ENCODE data around the gene ZIC1. TPM values are rescaled to one million over a fixed set of nuclear protein-coding genes. Genes with fewer than 3 reads are reported as not detected.

ZIC1 gene
- total and polyA plus RNA-seq, 7 experiments from 2014 or later, result not detected

DNA sequence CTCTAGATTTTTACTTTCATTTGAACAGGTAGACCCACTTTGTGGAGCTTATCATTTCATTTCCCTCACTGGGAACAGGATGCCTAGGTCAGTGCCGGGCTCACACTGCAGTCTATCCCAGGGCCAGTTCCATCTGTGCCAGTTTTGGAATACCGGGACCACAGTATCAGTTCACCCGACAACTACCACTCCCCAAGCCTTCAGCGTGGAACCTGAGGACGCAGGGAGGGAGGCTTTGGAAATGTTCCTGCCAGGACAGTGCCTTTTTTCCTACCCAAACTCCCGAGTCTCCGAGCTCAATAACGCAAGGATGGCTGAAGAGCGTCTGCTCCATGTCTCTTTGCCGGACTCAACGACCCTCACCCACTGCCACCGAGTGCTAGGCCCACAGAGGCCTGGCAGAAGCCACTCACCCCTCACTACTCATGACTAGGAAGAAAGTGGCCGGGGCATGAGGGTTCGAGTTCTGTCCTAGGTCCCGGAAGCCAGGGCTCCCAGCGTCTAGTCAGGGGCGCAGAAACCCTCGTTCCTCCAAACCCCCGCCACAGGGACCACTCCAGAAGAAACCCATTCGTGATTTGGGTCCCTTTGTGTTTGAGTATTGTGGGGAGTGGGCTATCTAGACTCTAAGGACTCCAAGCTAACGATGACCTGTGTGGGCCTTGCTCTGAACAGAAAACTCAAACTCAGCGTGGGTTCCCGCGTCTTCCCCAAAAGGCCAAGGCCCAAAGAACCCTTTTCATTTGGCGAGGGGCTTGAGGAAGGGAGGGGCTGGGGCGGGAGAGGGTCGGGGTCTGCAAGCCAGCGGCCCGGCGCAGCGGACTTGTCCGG lies 11.4 kb downstream of the ZIC1 start:
- ATAC-seq, result no peak
- Histone ChIP-seq H3K27ac (ENCODE audit: low read depth, low read length) (no peak overlapping the region), H3K4me3 (ENCODE audit: low read length) (no peak overlapping the region), H3K9me3 (ENCODE audit: control insufficient read depth in 2 of 3, low read length in 3 of 3) (no peaks in the 10 kb centered on the region), H3K4me1 (ENCODE audit: control insufficient read depth in 2 of 2, insufficient read depth in 2 of 2, low read length in 2 of 2) (no peaks in the 10 kb centered on the region), H3K27me3 (ENCODE audit: control insufficient read depth in 2 of 2, insufficient read depth in 2 of 2, low read length in 2 of 2) (peaks cover 0 to 23% of the 10 kb centered on the region in 2 donors), H3K36me3 (ENCODE audit: control insufficient read depth in 2 of 3, insufficient read depth in 3 of 3, low read length in 3 of 3) (no peaks in the 10 kb centered on the region)
- peaks cover 2 to 59% (median 13%) of the 10 kb centered on the region in 11 donors for H3K9me3 Mint-ChIP-seq
- CTCF ChIA-PET, result no interaction called here
- intact Hi-C loops (cut with micrococcal nuclease), result no loop called here
- H3K27me3 Mint-ChIP-seq, result peaks cover 72 to 87% (median 81%) of the 10 kb centered on the region in 5 donors
- H3K36me3 Mint-ChIP-seq, result peaks cover 2 to 23% (median 3%) of the 10 kb centered on the region in 5 donors
- POLR2A ChIA-PET, result no interaction called here
- no peak for DNase-seq
- no peak overlapping the region for H3K4me3 Mint-ChIP-seq
- H3K4me1 Mint-ChIP-seq, result peaks cover 0 to 8% (median 5%) of the 10 kb centered on the region in 7 donors
- no peak overlapping the region for H3K27ac Mint-ChIP-seq

DNA sequence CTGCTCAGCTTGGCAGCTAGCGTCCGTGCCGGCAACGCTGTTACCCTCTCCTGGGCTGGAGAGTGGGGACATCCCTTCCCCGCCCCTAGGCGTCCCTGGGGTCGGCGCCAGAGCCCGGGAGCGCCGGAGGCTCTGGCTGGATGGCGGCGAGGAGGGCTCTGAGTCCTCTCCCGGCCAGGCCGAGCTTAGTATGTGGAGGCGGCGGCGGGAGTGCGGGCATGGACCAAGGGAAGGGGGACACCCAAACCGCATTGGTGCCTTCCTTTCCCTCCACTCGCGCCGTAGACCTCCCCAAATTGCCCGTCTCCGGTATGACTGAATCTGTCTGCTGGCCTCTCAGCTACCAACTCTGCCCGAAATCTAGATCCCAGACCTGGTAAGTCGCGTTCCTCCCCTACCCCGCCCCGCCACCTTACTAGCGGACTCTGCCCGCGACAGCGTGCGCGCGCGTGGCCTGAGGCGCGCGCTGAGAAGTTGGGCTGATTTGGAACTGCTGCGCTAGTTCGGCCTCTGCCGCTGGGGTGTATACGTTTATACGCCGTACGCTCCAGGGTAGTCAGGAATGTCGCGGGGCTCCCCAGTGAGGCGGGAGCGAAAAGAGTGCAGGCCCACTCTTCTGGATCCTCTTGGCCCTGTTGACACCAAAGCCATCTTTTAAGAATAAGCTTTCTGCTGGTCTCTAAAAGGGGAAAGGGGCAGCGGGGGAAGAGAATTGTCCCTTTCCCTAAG lies 12.2 kb downstream of the ZIC1 start:
- Histone ChIP-seq H3K27me3 (ENCODE audit: control insufficient read depth in 2 of 2, insufficient read depth in 2 of 2, low read length in 2 of 2) (peaks cover 0 to 23% of the 10 kb centered on the region in 2 donors), H3K27ac (ENCODE audit: low read depth, low read length) (no peak overlapping the region), H3K36me3 (ENCODE audit: control insufficient read depth in 2 of 3, insufficient read depth in 3 of 3, low read length in 3 of 3) (no peaks in the 10 kb centered on the region), H3K4me1 (ENCODE audit: control insufficient read depth in 2 of 2, insufficient read depth in 2 of 2, low read length in 2 of 2) (no peaks in the 10 kb centered on the region), H3K4me3 (ENCODE audit: low read length) (no peak overlapping the region), H3K9me3 (ENCODE audit: control insufficient read depth in 2 of 3, low read length in 3 of 3) (no peaks in the 10 kb centered on the region)
- Mint-ChIP-seq H3K27ac (peak overlapping the region in 1 of 9 donors; percentile 33), H3K4me1 (peaks cover 0 to 8% (median 5%) of the 10 kb centered on the region in 7 donors), H3K4me3 (no peak overlapping the region), H3K36me3 (peaks cover 2 to 23% (median 3%) of the 10 kb centered on the region in 5 donors), H3K27me3 (peaks cover 66 to 82% (median 74%) of the 10 kb centered on the region in 5 donors), H3K9me3 (peaks cover 2 to 51% (median 13%) of the 10 kb centered on the region in 11 donors)
- CTCF ChIA-PET, result no interaction called here
- DNase-seq (peak in 1 of 9 donors; percentile 20), ATAC-seq (no peak)
- POLR2A ChIA-PET, result no interaction called here
- intact Hi-C loops (cut with micrococcal nuclease), result no loop called here

DNA sequence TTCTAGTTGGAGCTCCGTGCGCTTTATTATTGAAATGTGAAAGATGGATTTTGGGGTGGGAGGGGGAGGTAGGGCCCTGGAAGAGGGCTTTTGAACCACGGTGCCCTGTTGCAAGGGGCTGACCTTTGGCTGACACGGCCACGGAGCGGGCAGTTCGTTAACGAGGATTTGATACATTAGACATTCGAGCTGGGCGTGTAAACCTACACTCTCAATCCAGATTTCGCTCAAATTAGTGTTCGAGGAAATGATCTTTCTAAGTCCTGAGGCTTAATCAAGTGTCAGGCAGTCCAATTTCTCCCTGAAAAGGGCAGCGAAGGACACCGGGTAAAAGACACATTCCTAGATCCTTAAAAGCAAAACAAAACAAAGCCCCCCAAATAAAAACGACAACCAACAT lies 13.0 kb downstream of the ZIC1 start:
- Mint-ChIP-seq H3K4me3 (no peak overlapping the region), H3K36me3 (peaks cover 2 to 23% (median 3%) of the 10 kb centered on the region in 5 donors), H3K4me1 (peaks cover 0 to 8% (median 5%) of the 10 kb centered on the region in 7 donors), H3K27ac (peak overlapping the region in 1 of 9 donors; percentile 61), H3K9me3 (peaks cover 2 to 49% (median 13%) of the 10 kb centered on the region in 11 donors), H3K27me3 (peaks cover 58 to 76% (median 67%) of the 10 kb centered on the region in 5 donors)
- intact Hi-C loops (cut with micrococcal nuclease), result loop anchor here in 1 of 2 donors (1.0 to 2.0 kb wide), 2 partner anchors 9 to 33 kb away; no protein-coding TSS in a partner anchor
- no peak overlapping the region for H3K4me3 ChIP-seq (ENCODE audit: low read length)
- H3K4me1 ChIP-seq (ENCODE audit: control insufficient read depth in 2 of 2, insufficient read depth in 2 of 2, low read length in 2 of 2), result no peaks in the 10 kb centered on the region
- H3K27me3 ChIP-seq (ENCODE audit: control insufficient read depth in 2 of 2, insufficient read depth in 2 of 2, low read length in 2 of 2), result peaks cover 0 to 23% of the 10 kb centered on the region in 2 donors
- no peaks in the 10 kb centered on the region for H3K36me3 ChIP-seq (ENCODE audit: control insufficient read depth in 2 of 3, insufficient read depth in 3 of 3, low read length in 3 of 3)
- ATAC-seq (no peak), DNase-seq (no peak)
- no peaks in the 10 kb centered on the region for H3K9me3 ChIP-seq (ENCODE audit: control insufficient read depth in 2 of 3, low read length in 3 of 3)
- ChIA-PET CTCF (no interaction called here), POLR2A (no interaction called here)
- H3K27ac ChIP-seq (ENCODE audit: low read depth, low read length), result no peak overlapping the region

DNA sequence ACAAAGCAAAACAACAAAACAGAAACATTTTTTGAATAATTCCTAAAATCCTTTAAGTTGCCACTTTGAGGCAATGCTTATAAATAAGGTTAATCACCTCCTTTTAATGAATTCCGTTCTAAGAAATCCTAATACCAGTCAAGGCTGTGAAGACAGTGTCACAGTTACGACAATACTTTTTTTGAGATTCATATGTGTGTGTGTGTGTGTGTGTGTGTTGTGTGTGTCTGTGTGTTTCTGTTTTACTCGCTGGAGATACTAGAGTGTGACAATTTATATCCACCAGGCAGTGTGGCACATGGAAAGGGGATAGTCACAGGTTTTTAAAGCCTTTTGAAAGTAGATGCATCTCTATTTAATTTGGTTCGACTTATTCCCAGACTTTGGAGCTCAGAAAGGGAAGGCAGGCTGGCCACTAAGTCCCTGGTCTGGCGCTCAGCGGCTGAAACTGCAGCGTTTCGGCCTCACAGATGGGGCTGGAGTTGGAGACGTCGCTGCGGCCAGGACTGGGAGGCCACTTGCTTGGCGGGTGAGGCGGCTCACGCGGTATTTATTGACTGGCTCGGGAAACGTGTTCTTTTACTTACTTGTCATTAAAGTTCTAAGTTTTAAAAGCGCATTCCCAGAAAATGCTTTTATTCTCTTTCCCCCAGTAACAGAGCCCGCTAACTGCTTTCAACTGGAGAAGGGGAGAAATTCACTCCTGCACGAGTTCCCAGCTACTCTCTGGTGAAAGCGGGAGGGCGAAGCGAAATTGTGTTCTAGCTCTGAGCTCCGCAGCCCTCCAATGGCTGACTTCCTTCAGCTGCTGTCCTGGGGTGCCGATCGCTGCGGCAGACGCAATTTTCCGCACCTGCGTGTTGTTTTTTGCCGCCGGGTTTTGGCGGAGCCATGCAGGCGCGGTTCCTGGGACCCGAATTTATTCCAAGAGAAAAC lies 13.7 kb downstream of the ZIC1 start:
- CTCF ChIA-PET, result no interaction called here
- no peak for ATAC-seq

DNA sequence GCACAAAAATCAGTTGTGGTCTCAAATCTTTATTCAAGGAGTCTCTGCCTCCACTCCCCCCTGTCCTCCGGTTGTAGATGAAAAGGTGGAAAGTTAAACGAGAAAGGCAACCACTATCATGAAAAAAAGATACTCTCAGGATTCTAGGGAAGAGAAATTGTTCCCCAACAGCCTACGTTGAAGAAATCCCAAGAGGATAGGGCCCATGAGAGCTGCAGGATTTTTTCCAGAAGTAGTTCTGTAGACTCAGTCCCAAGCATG lies 14.3 kb downstream of the ZIC1 start:
- H3K36me3 Mint-ChIP-seq, result peaks cover 2 to 17% (median 3%) of the 10 kb centered on the region in 5 donors

More for the DNA sequence above, 13.7 kb downstream of the ZIC1 start:
- Histone ChIP-seq H3K36me3 (ENCODE audit: control insufficient read depth in 2 of 3, insufficient read depth in 3 of 3, low read length in 3 of 3) (no peaks in the 10 kb centered on the region), H3K4me3 (ENCODE audit: low read length) (no peak overlapping the region), H3K27ac (ENCODE audit: low read depth, low read length) (no peak overlapping the region), H3K4me1 (ENCODE audit: control insufficient read depth in 2 of 2, insufficient read depth in 2 of 2, low read length in 2 of 2) (no peaks in the 10 kb centered on the region), H3K27me3 (ENCODE audit: control insufficient read depth in 2 of 2, insufficient read depth in 2 of 2, low read length in 2 of 2) (peaks cover 0 to 21% of the 10 kb centered on the region in 2 donors), H3K9me3 (ENCODE audit: control insufficient read depth in 2 of 3, low read length in 3 of 3) (no peaks in the 10 kb centered on the region)
- Mint-ChIP-seq H3K9me3 (peaks cover 2 to 47% (median 13%) of the 10 kb centered on the region in 11 donors), H3K27ac (peak overlapping the region in 1 of 9 donors; percentile 61), H3K4me3 (peak overlapping the region in 1 of 10 donors; percentile 16), H3K27me3 (peaks cover 55 to 72% (median 61%) of the 10 kb centered on the region in 5 donors), H3K36me3 (peaks cover 2 to 20% (median 3%) of the 10 kb centered on the region in 5 donors), H3K4me1 (peaks cover 0 to 8% (median 5%) of the 10 kb centered on the region in 7 donors)
- intact Hi-C loops (cut with micrococcal nuclease), result loop anchor here in 1 of 2 donors (1.0 to 2.0 kb wide), 2 partner anchors 10 to 34 kb away; no protein-coding TSS in a partner anchor
- POLR2A ChIA-PET, result no interaction called here
- DNase-seq, result no peak

More for the DNA sequence above, 14.3 kb downstream of the ZIC1 start:
- Histone ChIP-seq H3K36me3 (ENCODE audit: control insufficient read depth in 2 of 3, insufficient read depth in 3 of 3, low read length in 3 of 3) (no peaks in the 10 kb centered on the region), H3K27ac (ENCODE audit: low read depth, low read length) (no peak overlapping the region), H3K4me3 (ENCODE audit: low read length) (no peak overlapping the region), H3K27me3 (ENCODE audit: control insufficient read depth in 2 of 2, insufficient read depth in 2 of 2, low read length in 2 of 2) (peaks cover 0 to 18% of the 10 kb centered on the region in 2 donors), H3K9me3 (ENCODE audit: control insufficient read depth in 2 of 3, low read length in 3 of 3) (no peaks in the 10 kb centered on the region), H3K4me1 (ENCODE audit: control insufficient read depth in 2 of 2, insufficient read depth in 2 of 2, low read length in 2 of 2) (no peaks in the 10 kb centered on the region)
- CTCF ChIA-PET, result no interaction called here
- POLR2A ChIA-PET, result no interaction called here
- no peak overlapping the region for H3K4me3 Mint-ChIP-seq
- no peak for ATAC-seq
- peaks cover 0 to 8% (median 5%) of the 10 kb centered on the region in 7 donors for H3K4me1 Mint-ChIP-seq
- peaks cover 51 to 66% (median 56%) of the 10 kb centered on the region in 5 donors for H3K27me3 Mint-ChIP-seq
- H3K27ac Mint-ChIP-seq, result no peak overlapping the region
- no peak for DNase-seq
- intact Hi-C loops (cut with micrococcal nuclease), result loop anchor here in 1 of 2 donors (2.0 kb wide), 1 partner anchor 35 kb away; no protein-coding TSS in a partner anchor
- peaks cover 0 to 42% (median 13%) of the 10 kb centered on the region in 11 donors for H3K9me3 Mint-ChIP-seq
